Activated CD8-positive, alpha-beta T cell treated with anti-CD3 and anti-CD28 coated beads for 36 hours (primary cell): ENCODE data around the gene SLC22A13. TPM values are rescaled to one million over a fixed set of nuclear protein-coding genes. Genes with fewer than 3 reads are reported as not detected.
"Not testable (repeated sequence)": the region's sequence is repeated elsewhere in the genome, so short reads cannot be mapped to it uniquely, and the experiment has no call there.

ENCODE experiments used
- ATAC-seq: fragments of 200-7000 bp; cut with Tn5 transposase; one replicate; pipeline ENCODE4 v1.10.0; 2021; ENCODE audit warnings: mild to moderate bottlenecking, moderate library complexity
- CTCF ChIA-PET: fragments of 350-600 bp; sonication (Branson Sonifier 250); formaldehyde crosslinking; loops from one replicate; lab custom pipeline; 2021; ENCODE audit warnings: antibody characterized with exemption; lab: Charles Lee
- POLR2A ChIA-PET: fragments of 350-600 bp; sonication (Branson Sonifier 250); formaldehyde crosslinking; loops from one replicate; lab custom pipeline; 2021; ENCODE audit warnings: antibody characterized with exemption; lab: Charles Lee
- DNase-seq: peaks from one replicate; pipeline ENCODE4 v3.0.0-alpha.2; 2020
- H3K27ac Mint-ChIP-seq: one replicate; pipeline ENCODE4 v1.8.0; 2021; ENCODE audit warnings: mild to moderate bottlenecking, mixed read lengths
- H3K27me3 Mint-ChIP-seq: one replicate; pipeline ENCODE4 v1.8.0; 2021; ENCODE audit warnings: mixed read lengths
- H3K36me3 Mint-ChIP-seq: one replicate; pipeline ENCODE4 v1.8.0; 2021; ENCODE audit warnings: low read depth, mixed read lengths
- H3K4me1 Mint-ChIP-seq: one replicate; pipeline ENCODE4 v1.8.0; 2021; ENCODE audit warnings: low read depth, mixed read lengths
- H3K4me3 Mint-ChIP-seq: one replicate; pipeline ENCODE4 v1.8.0; 2021; ENCODE audit warnings: mild to moderate bottlenecking, moderate library complexity, mixed read lengths
- H3K9me3 Mint-ChIP-seq: one replicate; pipeline ENCODE4 v1.8.0; 2021; ENCODE audit warnings: mixed read lengths
- CTCF ChIP-seq: fragments of 200-600 bp; IDR thresholded peaks from one replicate; pipeline ENCODE4 v1.8.0; 2022; ENCODE audit warnings: antibody characterized with exemption, mild to moderate bottlenecking
- intact Hi-C: fragments of 100-400 bp; cut with micrococcal nuclease; formaldehyde crosslinking; loops from one replicate; pipeline ENCODE4 v1.10.0; 2022
- total RNA-seq, 2 experiments: library from RNA; stranded (reverse); gene quantifications; one replicate each; pipeline ENCODE4 v1.2.3, GENCODE V29; 2021

Gene SLC22A13
- total RNA-seq, 2 experiments from 2014 or later = 0.18 to 0.31 TPM

- CTCF ChIA-PET = no interaction called here
These were observed 51.7 kb downstream of the SLC22A13 start for GRCh38 chr3:38317192-38317759.

GRCh38 chr3:38318766-38319671 is 53.4 kb downstream of the SLC22A13 start:
- H3K27me3 Mint-ChIP-seq = no peaks in the 10 kb centered on the region
- intact Hi-C loops = no loop called here
- ATAC-seq = no peak
- no peak overlapping the region for H3K27ac Mint-ChIP-seq
- CTCF ChIA-PET = no interaction called here
- no peak for DNase-seq
- no peak for TF ChIP-seq CTCF
- no peaks in the 10 kb centered on the region for H3K36me3 Mint-ChIP-seq
- H3K4me1 Mint-ChIP-seq = no peaks in the 10 kb centered on the region
- H3K4me3 Mint-ChIP-seq = no peak overlapping the region
- POLR2A ChIA-PET = no interaction called here
- H3K9me3 Mint-ChIP-seq = no peaks in the 10 kb centered on the region

More at GRCh38 chr3:38317192-38317759, 51.7 kb downstream of the SLC22A13 start:
- POLR2A ChIA-PET = no interaction called here
- H3K4me1 Mint-ChIP-seq = no peaks in the 10 kb centered on the region
- no peak for TF ChIP-seq CTCF
- H3K36me3 Mint-ChIP-seq = no peaks in the 10 kb centered on the region
- DNase-seq (no peak), ATAC-seq (no peak)
- H3K9me3 Mint-ChIP-seq = no peaks in the 10 kb centered on the region
- no peak overlapping the region for H3K4me3 Mint-ChIP-seq
- no peak overlapping the region for H3K27ac Mint-ChIP-seq
- H3K27me3 Mint-ChIP-seq = no peaks in the 10 kb centered on the region
- intact Hi-C loops = no loop called here

- H3K4me1 Mint-ChIP-seq, H3K27me3 Mint-ChIP-seq, H3K27ac Mint-ChIP-seq, CTCF ChIA-PET, ATAC-seq, H3K9me3 Mint-ChIP-seq, DNase-seq, intact Hi-C loops, H3K36me3 Mint-ChIP-seq, H3K4me3 Mint-ChIP-seq: not testable (repeated sequence)
- POLR2A ChIA-PET = interaction anchor here (0.6 kb wide), 1 partner anchor 755 kb away, joined by 3 read pairs; no protein-coding TSS in a partner anchor
These were observed 55.0 kb downstream of the SLC22A13 start for GRCh38 chr3:38320638-38321037.

GRCh38 chr3:38323060-38323459 is 57.4 kb downstream of the SLC22A13 start:
- H3K27ac Mint-ChIP-seq = no peak overlapping the region
- ChIA-PET POLR2A (no interaction called here), CTCF (no interaction called here)
- no peaks in the 10 kb centered on the region for H3K36me3 Mint-ChIP-seq
- H3K4me1 Mint-ChIP-seq = no peaks in the 10 kb centered on the region
- peaks cover 2% of the 10 kb centered on the region for H3K27me3 Mint-ChIP-seq
- no peak for DNase-seq
- H3K9me3 Mint-ChIP-seq = no peaks in the 10 kb centered on the region
- no peak for ATAC-seq
- intact Hi-C loops = no loop called here
- no peak overlapping the region for H3K4me3 Mint-ChIP-seq
- no peak for TF ChIP-seq CTCF

GRCh38 chr3:38325256-38325655 is 59.6 kb downstream of the SLC22A13 start:
- H3K9me3 Mint-ChIP-seq = no peaks in the 10 kb centered on the region
- ChIA-PET CTCF (no interaction called here), POLR2A (no interaction called here)
- intact Hi-C loops = no loop called here
- H3K27me3 Mint-ChIP-seq = peaks cover 2% of the 10 kb centered on the region
- H3K4me3 Mint-ChIP-seq = no peak overlapping the region
- H3K27ac Mint-ChIP-seq = no peak overlapping the region
- TF ChIP-seq CTCF = no peak
- ATAC-seq (no peak), DNase-seq (no peak)
- no peaks in the 10 kb centered on the region for H3K36me3 Mint-ChIP-seq
- no peaks in the 10 kb centered on the region for H3K4me1 Mint-ChIP-seq
